ENCODE results near the gene LAMTOR2. TPM values are rescaled to one million over a fixed set of nuclear protein-coding genes. Genes with fewer than 3 reads are reported as not detected.
"Not testable (repeated sequence)": the region's sequence is repeated elsewhere in the genome, so short reads cannot be mapped to it uniquely, and the experiment has no call there.

Gene LAMTOR2
- total and polyA plus RNA-seq, 2 experiments from 2014 or later, result 48.5 to 142 TPM

- no peak for TF ChIP-seq CTCF (IDR thresholded peaks at IDR 0.05; ENCODE audit: poor library complexity)
- TF ChIP-seq EZH2 (IDR thresholded peaks at IDR 0.05; ENCODE audit: borderline replicate concordance), result no peak
- no peak for TF ChIP-seq EZH2phosphoT487 (IDR thresholded peaks at IDR 0.05; ENCODE audit: low read depth, severe bottlenecking, unreplicated experiment)
- Histone ChIP-seq H3K27me3 (no peaks in the 10 kb centered on the region), H3K4me3 (no peak overlapping the region)
Measured at GRCh38 chr1:156033011-156033410, 21.6 kb upstream of the LAMTOR2 start.

GRCh38 chr1:156034991-156035390 is 19.6 kb upstream of the LAMTOR2 start:
- not testable (repeated sequence) for H3K79me2 ChIP-seq; H4K20me1 ChIP-seq (ENCODE audit: insufficient read depth, poor library complexity, severe bottlenecking); H3K9me2 ChIP-seq (replicated peaks; ENCODE audit: insufficient read depth); H3K4me3 ChIP-seq; H3K4me1 ChIP-seq (ENCODE audit: insufficient read depth); H3K27ac ChIP-seq; H3K36me3 ChIP-seq (replicated peaks; ENCODE audit: insufficient read depth, low read depth); H3K27me3 ChIP-seq; H3K9me3 ChIP-seq (ENCODE audit: low read depth); DNase-seq (ENCODE audit: low spot score); H2AFZ ChIP-seq; H3K4me2 ChIP-seq
- 93% methylated on average over 4 of the region's 4 CpGs for WGBS (ENCODE audit: low lambda C conversion rate, missing lambda C conversion rate)

More at GRCh38 chr1:156033011-156033410, 21.6 kb upstream of the LAMTOR2 start:
- Histone ChIP-seq H3K79me2 (no peaks in the 10 kb centered on the region), H3K4me1 (ENCODE audit: insufficient read depth) (no peaks in the 10 kb centered on the region), H3K9me3 (ENCODE audit: low read depth) (no peaks in the 10 kb centered on the region), H4K20me1 (ENCODE audit: insufficient read depth, poor library complexity, severe bottlenecking) (no peaks in the 10 kb centered on the region), H3K4me2 (no peak overlapping the region), H3K27ac (no peak overlapping the region), H2AFZ (no peak overlapping the region), H3K36me3 (replicated peaks; ENCODE audit: insufficient read depth, low read depth) (no peaks in the 10 kb centered on the region), H3K9me2 (replicated peaks; ENCODE audit: insufficient read depth) (no peaks in the 10 kb centered on the region)
- DNase-seq (ENCODE audit: low spot score), result no peak
- 75% methylated on average over 6 of the region's 6 CpGs for whole genome bisulfite sequencing (ENCODE audit: low lambda C conversion rate, missing lambda C conversion rate)

GRCh38 chr1:156042828-156043227 is 11.8 kb upstream of the LAMTOR2 start:
- 98% methylated on average over 3 of the region's 3 CpGs for WGBS (ENCODE audit: low lambda C conversion rate, missing lambda C conversion rate)
- no peaks in the 10 kb centered on the region for H3K36me3 ChIP-seq (replicated peaks; ENCODE audit: insufficient read depth, low read depth)
- no peak overlapping the region for H3K27ac ChIP-seq

GRCh38 chr1:156045076-156045475 is 9.5 kb upstream of the LAMTOR2 start:
- Histone ChIP-seq H3K4me3 (no peak overlapping the region), H3K4me2 (no peak overlapping the region), H3K9me3 (ENCODE audit: low read depth) (no peaks in the 10 kb centered on the region), H3K36me3 (replicated peaks; ENCODE audit: insufficient read depth, low read depth) (no peaks in the 10 kb centered on the region), H3K27me3 (no peaks in the 10 kb centered on the region), H3K27ac (no peak overlapping the region), H4K20me1 (ENCODE audit: insufficient read depth, poor library complexity, severe bottlenecking) (no peaks in the 10 kb centered on the region), H3K9me2 (replicated peaks; ENCODE audit: insufficient read depth) (no peaks in the 10 kb centered on the region), H3K79me2 (peaks cover 2% of the 10 kb centered on the region), H3K4me1 (ENCODE audit: insufficient read depth) (no peaks in the 10 kb centered on the region), H2AFZ (no peak overlapping the region)
- 91% methylated on average over 4 of the region's 4 CpGs for WGBS (ENCODE audit: low lambda C conversion rate, missing lambda C conversion rate)
- no peak for DNase-seq (ENCODE audit: low spot score)
- TF ChIP-seq EZH2 (IDR thresholded peaks at IDR 0.05; ENCODE audit: borderline replicate concordance) (no peak), EZH2phosphoT487 (IDR thresholded peaks at IDR 0.05; ENCODE audit: low read depth, severe bottlenecking, unreplicated experiment) (no peak), CTCF (IDR thresholded peaks at IDR 0.05; ENCODE audit: poor library complexity) (no peak)

More at GRCh38 chr1:156042828-156043227, 11.8 kb upstream of the LAMTOR2 start:
- Histone ChIP-seq H4K20me1 (ENCODE audit: insufficient read depth, poor library complexity, severe bottlenecking) (no peaks in the 10 kb centered on the region), H3K4me2 (no peak overlapping the region), H3K4me3 (no peak overlapping the region), H3K9me2 (replicated peaks; ENCODE audit: insufficient read depth) (no peaks in the 10 kb centered on the region), H3K4me1 (ENCODE audit: insufficient read depth) (no peaks in the 10 kb centered on the region), H3K79me2 (peaks cover 2% of the 10 kb centered on the region), H2AFZ (no peak overlapping the region), H3K27me3 (no peaks in the 10 kb centered on the region), H3K9me3 (ENCODE audit: low read depth) (no peaks in the 10 kb centered on the region)
- no peak for TF ChIP-seq CTCF (IDR thresholded peaks at IDR 0.05; ENCODE audit: poor library complexity)
- no peak for TF ChIP-seq EZH2 (IDR thresholded peaks at IDR 0.05; ENCODE audit: borderline replicate concordance)
- no peak for TF ChIP-seq EZH2phosphoT487 (IDR thresholded peaks at IDR 0.05; ENCODE audit: low read depth, severe bottlenecking, unreplicated experiment)
- DNase-seq (ENCODE audit: low spot score), result no peak
